Astrocyte of the spinal cord (primary cell): ENCODE data around the gene SMIM36.
"Not testable (repeated sequence)": the region's sequence is repeated elsewhere in the genome, so short reads cannot be mapped to it uniquely, and the experiment has no call there.

Source experiments
- DNase-seq: peaks from one replicate; pipeline ENCODE4 v3.0.0; 2011; ENCODE audit warnings: low read depth, low spot score
- H3K4me3 ChIP-seq: 2 replicates; pipeline ENCODE4 v1.5.1; 2011; ENCODE audit warnings: low read depth, mild to moderate bottlenecking, low read length, moderate library complexity
- in situ Hi-C: cut with HindIII; loops from 2 replicates; pipeline ENCODE4 v1.10.0; 2017; ENCODE audit warnings: low sequenced_read_pairs
- TF ChIP-seq, protein P1 (sequence below): IDR thresholded peaks from 2 replicates; pipeline ENCODE4 v1.5.1; 2012; ENCODE audit warnings: low read depth, mild to moderate bottlenecking, low read length, inconsistent platforms

The SMIM36 gene

DNA sequence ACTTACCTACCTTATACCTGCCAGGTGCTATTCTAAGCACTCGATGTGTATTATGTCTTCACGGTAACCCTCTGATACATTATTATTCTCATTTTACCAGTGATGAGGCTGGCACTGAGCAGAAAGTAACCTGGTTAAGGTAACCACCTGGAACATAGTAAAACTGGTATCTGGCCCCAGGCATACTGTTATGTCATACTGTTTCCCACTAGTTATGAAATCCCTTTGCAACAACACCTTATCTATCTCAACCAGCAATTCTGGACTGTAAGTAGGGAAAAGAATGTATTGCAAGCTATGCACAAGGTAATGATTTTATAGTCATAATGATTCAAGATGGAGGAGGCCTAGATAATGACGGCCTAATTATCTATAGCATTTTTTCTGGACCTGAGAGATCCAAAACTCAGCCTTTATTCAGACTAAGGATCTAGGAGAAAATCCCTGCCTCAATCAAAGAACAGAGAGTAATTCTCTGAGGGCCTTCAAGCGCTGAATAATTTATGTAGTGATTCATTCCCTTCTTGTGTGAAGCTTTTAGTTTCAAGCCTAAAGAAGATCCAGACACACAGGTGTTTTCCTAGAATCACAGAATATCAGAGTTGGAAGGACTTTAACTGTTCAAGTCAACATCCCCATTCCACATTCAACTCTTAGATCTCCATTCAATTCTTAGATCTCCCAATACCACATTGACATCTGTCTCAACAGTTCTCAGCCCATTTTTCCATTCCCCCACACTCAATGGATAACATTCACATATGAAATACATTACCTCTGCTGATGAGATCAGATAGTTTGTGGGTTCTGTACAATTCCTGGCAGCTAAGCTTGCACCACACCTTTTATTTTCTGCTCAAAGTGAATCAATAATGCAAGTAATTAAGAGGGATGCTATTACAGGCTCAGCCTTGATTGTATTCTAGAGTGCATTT lies 74.8 kb downstream of the SMIM36 start:
- TF ChIP-seq, protein P1, sequence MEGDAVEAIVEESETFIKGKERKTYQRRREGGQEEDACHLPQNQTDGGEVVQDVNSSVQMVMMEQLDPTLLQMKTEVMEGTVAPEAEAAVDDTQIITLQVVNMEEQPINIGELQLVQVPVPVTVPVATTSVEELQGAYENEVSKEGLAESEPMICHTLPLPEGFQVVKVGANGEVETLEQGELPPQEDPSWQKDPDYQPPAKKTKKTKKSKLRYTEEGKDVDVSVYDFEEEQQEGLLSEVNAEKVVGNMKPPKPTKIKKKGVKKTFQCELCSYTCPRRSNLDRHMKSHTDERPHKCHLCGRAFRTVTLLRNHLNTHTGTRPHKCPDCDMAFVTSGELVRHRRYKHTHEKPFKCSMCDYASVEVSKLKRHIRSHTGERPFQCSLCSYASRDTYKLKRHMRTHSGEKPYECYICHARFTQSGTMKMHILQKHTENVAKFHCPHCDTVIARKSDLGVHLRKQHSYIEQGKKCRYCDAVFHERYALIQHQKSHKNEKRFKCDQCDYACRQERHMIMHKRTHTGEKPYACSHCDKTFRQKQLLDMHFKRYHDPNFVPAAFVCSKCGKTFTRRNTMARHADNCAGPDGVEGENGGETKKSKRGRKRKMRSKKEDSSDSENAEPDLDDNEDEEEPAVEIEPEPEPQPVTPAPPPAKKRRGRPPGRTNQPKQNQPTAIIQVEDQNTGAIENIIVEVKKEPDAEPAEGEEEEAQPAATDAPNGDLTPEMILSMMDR: no peak
- in situ Hi-C loops: no loop called here
- DNase-seq: no peak
- no peak overlapping the region for H3K4me3 ChIP-seq

DNA sequence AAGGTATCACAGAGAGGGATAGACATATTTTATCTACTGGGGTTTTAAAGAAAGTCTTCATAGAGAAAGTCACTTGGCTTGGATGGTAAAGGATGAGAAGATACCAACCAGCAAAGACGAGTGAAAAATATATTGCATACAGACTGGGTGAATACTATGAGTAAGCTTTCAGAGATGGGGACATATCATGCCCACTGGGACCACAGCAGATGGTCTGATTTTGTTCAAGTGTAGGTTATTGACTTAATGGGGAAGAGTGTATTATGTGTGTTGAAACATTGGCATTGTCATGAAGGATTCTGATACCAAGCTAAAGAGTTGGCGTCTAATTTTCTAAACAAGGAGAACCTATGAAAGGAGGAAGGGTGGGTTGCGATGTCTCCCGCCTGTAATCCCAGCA lies 75.8 kb downstream of the SMIM36 start:
- H3K4me3 ChIP-seq: no peak overlapping the region
- DNase-seq: no peak
- in situ Hi-C loops: no loop called here
- TF ChIP-seq, protein P1: no peak

DNA sequence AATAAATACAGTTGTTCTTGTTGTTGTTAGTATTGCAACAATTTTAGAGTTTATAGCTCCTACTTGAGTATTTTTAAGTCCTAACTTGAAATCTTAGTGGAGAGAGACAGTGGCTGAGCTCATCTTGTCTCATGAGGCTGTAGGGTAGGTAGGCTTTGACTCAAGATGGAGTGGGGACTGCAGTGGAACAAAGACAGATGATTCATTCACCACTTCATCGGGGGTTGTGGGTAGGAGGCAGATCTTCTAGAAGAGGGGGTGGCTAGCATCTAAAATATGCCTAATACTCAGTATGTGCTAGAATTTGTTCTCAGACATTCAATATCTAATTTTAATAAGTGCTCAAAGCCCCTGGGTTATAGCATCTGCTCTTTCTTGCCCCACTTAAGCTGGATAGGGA lies 76.5 kb downstream of the SMIM36 start:
- TF ChIP-seq, protein P1: no peak
- no peak overlapping the region for H3K4me3 ChIP-seq
- no peak for DNase-seq
- in situ Hi-C loops: no loop called here

DNA sequence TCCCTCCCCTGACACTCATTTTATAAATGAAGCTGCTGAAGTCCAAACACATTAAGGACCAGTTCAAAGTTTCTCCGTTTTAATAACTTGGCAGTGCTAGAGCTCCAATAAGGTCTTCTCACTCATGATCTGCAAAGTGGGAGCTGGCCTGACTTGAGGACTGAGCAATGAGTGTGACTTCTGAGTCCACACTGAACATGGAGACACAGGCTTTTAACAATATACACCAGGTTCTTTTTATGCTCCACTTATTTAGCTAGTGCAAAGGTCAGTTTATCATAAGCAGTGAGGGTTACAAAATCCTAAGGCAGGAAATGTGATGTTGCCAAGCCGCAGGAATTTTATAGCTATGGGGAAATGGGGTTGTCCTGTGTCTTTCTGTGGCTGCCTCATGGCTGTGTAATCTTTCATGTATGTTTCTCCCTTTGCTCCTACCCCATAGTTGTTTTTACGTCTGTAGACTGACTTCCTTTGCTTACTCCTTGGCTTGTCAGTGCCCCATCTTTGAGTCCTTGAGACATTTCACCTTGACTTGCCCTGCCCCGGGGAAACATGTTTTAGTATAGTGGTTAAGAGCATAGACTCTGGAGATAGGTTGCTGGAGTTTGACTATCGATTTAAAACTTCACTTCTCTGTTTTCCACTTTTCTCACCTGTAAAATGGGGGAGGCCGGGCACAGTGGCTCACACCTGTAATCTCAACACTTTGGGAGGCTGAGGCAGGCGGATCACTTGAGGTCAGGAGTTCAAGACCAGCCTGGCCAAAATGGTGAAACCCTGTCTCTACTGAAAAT lies 77.4 kb downstream of the SMIM36 start:
- TF ChIP-seq, protein P1: no peak
- peak; percentile 80 for DNase-seq
- in situ Hi-C loops: no loop called here

DNA sequence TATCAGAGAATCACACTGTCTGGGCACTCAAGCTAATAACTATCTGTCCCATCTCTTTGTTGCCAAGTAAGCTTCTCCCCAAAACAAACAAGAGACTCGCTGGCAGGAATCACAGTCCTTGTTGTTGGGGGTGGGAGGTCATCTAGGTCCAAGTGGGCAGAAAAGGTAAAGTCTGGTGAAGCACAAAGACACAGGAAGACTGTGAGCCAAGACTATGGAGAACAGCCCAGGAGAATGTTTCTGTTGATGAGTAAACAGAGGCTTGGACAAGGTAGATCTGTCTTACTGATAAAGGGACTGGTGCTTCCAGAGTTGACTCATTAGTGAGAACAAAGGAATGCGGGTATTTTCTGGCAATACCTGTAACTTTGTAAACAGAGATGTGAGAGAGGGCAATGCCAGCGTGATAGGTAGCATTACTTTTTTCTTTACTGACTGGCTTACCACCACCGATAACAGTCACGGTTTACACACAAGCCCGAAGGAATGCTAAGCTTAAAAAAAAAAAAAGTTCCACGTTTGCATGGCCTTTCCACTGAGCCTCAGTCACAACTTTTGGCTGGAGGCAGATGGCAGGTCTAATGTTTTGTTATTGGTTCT lies 78.1 kb downstream of the SMIM36 start:
- in situ Hi-C loops: no loop called here
- DNase-seq: no peak
- H3K4me3 ChIP-seq: no peak overlapping the region
- TF ChIP-seq, protein P1: no peak

More for the DNA sequence above, 77.4 kb downstream of the SMIM36 start:
- no peak overlapping the region for H3K4me3 ChIP-seq

DNA sequence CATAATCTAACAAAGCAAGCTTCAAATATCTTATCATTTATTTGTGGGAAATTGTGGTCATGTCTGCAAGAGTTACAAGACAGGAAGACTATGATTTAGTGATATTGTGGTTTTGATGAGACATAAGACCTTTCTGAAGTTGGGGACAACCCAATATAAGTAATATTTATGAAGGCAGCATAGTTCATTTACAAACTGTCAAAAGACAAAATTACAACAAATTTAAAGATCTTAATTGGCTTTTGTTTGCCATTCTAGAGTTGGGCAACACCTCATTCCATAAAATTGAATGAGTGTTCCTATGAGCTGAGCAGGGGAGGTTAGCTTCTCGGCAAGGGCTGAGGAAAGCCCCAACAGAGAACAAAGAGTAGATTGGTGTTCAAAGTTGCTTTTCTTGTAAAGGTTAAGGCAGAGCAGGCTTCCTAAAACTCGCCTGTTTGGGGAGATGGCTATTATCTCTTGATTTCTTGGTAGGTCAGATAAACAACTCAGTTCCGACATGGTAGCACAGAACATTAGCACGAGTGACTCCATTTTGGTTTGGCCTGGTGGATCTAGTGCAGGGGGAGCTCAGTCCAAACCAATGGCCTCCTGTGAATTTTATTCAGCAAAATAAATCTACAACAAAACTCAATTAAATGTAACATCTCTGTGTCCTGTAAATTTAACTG lies 78.8 kb downstream of the SMIM36 start:
- no peak for DNase-seq
- no peak overlapping the region for H3K4me3 ChIP-seq
- TF ChIP-seq, protein P1: no peak
- in situ Hi-C loops: no loop called here

DNA sequence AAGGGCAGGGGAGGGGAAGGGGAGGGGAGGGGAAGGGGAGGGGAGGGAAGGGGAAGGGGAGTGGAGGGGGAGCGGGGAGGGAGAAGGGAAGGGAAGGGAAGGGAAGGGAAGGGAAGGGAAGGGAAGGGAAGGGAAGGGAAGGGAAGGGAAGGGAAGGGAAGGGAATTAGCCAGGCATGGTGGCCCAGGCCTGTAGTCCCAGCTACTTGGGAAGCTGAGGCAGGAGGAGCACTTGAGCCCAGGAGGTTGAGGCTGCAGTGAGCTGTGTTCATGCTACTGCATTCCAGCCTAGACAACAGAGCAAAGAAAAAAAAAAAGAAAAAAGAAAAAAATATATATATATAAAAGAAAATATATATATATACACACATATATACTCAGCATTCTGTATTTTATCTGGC lies 79.3 kb downstream of the SMIM36 start:
- DNase-seq, H3K4me3 ChIP-seq, in situ Hi-C loops: not testable (repeated sequence)
